DMS53 treated with DMSO at 0.1 percent for 48 hours (cell line): Measurements from ENCODE around the gene MVP.

Experiments
- DNase-seq: peaks from one replicate; lab custom pipeline; 2025; ENCODE audit not compliant: unreplicated experiment; lab: John Stamatoyannopoulos, UW

Gene MVP

DNA sequence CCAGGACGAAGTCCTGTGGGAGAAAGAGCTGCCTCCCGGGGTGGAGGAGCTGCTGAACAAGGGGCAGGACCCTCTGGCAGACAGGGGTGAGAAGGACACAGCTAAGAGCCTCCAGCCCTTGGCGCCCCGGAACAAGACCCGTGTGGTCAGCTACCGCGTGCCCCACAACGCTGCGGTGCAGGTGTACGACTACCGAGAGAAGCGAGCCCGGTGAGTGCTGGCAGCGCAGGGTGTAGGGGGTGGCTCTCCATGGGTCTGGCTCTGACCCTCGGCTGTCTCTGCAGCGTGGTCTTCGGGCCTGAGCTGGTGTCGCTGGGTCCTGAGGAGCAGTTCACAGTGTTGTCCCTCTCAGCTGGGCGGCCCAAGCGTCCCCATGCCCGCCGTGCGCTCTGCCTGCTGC lies 21.4 kb downstream of the MVP start:
- no peak for DNase-seq

DNA sequence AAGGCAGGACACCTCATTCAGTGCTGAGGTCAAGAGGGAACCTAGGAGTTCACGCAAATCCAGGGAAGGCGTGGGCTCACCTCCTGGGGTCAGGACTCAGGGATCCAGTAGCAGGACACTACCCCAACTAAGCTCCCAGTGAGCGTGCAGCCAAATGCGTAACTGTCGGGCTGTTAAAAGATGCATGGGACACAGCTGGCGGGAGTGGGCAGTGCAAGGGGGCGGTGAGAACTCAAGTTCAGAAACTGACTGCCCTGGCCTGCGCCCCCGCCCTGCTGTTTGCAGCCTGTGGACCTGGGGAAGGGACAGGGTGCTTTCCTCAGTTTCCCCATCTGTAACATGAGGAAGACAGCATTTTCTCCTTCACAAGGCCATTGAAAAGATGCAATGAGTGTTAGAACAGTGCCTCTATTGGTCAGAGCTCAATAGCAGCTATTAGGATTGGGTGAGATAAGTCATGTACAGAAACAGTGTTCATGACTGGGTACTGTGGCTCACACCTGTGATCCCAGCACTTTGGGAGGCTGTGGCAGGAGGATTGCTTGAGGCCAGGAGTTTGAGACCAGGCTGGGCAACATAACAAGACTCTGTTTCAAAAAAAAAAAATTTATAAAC lies 22.6 kb downstream of the MVP start:
- no peak for DNase-seq

- DNase-seq: no peak
Measured at GRCh38 chr16:29843931-29844330, 23.7 kb downstream of the MVP start.

DNA sequence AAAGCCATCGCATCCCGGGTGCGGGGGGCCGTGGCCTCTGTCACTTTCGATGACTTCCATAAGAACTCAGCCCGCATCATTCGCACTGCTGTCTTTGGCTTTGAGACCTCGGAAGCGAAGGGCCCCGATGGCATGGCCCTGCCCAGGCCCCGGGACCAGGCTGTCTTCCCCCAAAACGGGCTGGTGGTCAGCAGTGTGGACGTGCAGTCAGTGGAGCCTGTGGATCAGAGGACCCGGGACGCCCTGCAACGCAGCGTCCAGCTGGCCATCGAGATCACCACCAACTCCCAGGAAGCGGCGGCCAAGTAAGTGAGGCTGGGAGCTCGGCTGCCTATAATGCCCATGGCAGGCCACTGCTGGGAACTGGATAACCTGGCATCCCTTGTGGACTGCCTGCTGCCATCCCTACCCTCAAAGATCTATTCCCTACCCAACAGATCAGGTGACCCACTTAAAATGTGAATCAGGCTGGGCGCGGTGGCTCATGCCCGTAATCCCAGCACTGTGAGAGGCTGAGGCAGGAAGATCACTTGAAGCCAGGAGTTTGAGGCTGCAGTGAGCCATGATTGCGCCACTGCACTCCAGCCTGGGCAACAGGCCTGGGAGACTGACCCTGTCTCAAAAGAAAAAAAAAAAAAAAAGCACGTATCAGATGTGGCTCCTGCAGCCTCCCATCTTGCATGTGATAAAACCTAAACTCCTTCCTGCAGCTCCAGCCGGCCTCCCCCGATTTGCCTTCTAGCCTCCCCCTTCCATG lies 24.5 kb downstream of the MVP start:
- DNase-seq: no peak

- DNase-seq: no peak
Measured at GRCh38 chr16:29845656-29846055, 25.4 kb downstream of the MVP start.

- peak; percentile 26 for DNase-seq
Measured at GRCh38 chr16:29848420-29849297, 28.4 kb downstream of the MVP start.

DNA sequence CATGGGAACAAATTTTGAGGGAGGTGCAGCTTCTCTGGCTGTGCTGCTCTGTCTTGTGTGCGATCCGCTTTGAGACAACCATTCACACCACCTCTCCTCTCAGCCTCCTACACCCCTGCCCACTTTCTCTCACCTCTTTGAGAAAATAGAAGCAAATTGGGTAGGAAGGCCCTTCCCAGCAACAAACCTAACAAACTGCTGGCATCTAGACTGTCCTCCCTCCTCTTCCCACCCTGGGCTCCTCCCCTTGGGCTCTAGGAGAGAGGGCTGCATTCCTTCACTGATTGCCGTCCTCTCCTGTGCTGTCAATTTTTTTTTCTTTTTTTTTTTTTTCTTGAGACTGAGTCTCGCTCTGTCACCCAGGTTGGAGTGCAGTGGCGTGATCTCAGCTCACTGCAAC lies 29.2 kb downstream of the MVP start:
- DNase-seq: no peak

- DNase-seq: no peak
Measured at GRCh38 chr16:29850998-29851397, 30.7 kb downstream of the MVP start.

DNA sequence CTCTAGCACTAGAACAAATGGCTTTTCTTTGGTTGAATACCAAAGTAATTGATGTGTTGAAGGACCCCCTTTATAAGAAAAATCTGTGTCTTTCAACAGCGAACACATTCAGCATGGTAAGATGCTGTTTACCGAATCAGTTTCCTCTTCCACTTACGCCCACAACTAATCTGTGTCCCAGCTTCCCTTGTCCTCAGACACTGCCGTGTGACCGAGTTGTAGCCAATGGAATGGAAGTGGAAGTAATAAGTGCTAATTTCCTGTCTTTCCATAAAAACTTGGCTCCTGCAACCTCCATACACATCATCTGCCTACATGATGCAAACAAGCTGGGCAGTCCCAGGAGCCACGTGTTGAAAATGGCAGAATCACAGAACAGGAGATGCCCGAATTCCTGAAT lies 32.4 kb downstream of the MVP start:
- DNase-seq: no peak

DNA sequence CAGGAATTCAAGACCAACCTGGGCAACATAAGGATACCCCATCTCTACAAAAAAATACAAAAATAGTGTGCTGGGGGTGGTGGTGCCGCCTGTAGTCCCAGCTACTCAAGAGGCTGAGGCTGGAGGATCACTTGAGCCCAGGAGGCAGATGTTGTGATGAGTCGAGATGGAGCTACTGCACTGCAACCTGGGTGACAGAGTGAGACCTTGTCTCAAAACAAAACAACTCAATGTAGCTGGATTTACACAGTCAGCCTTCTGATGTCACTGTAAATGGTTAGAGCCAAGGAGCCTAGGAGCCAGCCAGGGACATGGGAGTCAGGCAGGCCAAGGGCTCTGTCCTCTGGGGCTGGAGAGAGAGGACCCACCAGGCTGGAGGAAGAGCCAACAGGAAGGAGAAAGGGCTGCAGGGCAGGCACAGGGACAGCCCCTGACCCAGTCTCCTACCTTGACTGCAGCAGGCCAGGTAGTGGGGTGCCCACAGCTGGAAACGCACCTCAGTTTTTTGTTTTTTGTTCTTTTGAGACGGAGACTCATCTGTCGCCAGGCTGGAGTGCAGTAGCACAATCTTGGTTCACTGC lies 34.3 kb downstream of the MVP start:
- no peak for DNase-seq

GRCh38 chr16:29857133-29857760 lies 37.0 kb downstream of the MVP start:
- no peak for DNase-seq

GRCh38 chr16:29858149-29858849 lies 38.0 kb downstream of the MVP start:
- DNase-seq: no peak

- no peak for DNase-seq
Measured at GRCh38 chr16:29858974-29859373, 38.7 kb downstream of the MVP start.

- no peak for DNase-seq
Measured at GRCh38 chr16:29860218-29860617, 40.0 kb downstream of the MVP start.

DNA sequence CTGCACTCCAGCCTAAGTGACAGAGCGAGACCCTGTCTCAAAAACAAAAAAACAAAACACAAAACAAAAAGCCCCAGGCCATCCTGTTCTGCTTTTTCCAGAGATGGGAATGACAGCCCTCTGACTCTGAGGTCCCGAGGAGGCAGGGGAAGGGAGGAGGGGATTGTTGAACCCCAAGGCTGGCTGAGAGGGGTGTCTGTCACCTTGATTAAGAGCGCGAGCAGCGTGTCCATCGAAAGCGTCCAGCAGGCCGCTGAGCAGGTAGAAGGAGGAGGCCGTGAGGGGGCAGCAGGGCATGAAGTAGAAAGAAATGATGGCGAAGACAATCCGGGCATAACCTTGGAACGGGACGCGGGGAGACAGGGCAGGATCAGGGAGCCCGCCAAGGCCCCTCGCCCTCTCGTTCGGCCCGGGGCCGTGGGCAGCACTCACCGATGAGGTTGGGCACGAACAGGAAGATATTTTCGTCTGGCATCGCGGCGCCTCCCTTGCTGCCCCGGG lies 42.2 kb downstream of the MVP start:
- DNase-seq: no peak

DNA sequence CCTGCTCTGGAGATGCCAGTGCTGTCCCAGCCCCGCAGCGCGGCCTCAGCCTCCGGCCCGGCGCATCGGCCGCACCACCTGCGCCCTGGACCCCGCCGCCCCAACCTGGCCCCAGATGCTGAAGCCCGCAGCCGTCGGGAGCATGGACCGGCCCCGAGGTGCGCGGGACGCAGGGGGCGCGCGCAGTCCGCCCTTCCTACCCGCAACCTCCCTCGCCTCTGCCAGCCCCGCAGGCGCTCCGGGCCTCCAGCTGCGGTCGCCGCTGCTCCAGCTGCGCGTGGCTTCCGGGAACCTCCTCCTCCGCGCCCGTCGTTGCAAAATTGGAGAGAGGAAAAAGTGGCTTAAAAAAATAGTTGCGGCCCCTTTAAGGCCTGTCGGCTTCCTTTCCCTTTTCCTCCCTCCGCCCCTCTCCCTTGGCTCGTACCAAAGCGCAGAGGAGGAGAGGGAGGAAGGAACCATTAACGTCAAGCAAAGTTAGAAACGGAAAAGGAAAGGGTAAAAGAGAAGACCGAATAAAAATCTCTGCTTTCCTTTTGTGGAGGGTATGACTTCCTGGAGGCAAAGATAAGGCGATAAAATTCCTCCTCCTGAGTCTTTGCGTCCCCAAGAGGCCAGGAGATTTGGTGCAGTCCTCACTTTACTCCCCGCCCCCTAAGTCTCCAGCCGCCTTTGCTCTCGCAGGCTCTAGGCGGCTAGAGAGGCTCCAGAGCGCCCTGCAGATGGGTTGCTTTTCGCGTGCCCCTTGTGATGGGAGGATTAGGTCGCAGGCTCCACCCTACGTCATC lies 42.8 kb downstream of the MVP start, which contains the start of gene CDIPT:
Gene CDIPT (minus strand): TSS at position 343 of the 785 bp plus-strand sequence. CDS start 369 bp downstream, outside the sequence.
- peak; percentile 83 for DNase-seq

GRCh38 chr16:29863669-29863984 lies 43.4 kb downstream of the MVP start:
- no peak for DNase-seq

GRCh38 chr16:29864205-29864604 lies 43.9 kb downstream of the MVP start:
- DNase-seq: no peak

DNA sequence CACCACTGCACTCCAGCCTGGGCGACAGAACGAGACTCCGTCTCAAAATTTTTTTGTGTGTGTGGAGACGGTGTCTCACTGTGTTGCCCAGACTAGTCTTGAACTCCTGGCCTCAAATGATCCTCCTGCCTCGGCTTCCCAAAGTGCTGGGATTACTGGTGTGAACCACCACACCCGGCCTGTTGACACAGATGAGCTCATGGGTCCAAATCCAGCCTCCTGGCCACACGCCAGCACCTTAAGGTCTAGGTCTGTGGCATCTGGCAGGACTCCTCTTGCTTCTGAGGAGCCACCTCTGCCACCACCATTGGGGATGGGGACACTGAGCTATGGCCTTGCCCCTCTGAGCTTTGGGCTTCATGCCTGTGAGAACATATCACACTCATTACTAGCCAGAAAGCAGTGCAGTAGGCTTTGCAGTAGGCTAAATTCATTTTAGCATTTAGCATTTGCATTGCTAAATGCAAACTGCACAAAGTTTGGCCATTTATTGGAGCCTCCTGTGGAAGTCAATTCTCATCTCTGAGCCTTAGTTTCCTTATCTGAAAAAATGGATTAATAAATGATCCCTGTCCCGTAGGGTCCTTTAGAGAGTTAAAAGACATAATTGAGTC lies 48.2 kb downstream of the MVP start:
- DNase-seq: no peak
